GM13977 (cell line): ENCODE measurements around the gene PRF1.

Experiments used
- DNase-seq: peaks from one replicate; pipeline ENCODE4 v3.0.0; 2012; ENCODE audit warnings: low spot score
- in situ Hi-C: fragments of 300-500 bp; cut with MboI; formaldehyde crosslinking; loops from one replicate; pipeline ENCODE4 v1.12.0; 2022; ENCODE audit warnings: low sequenced_read_pairs, low pct_unique_long_range_greater_than_20kb, mixed read lengths, inconsistent platforms; ENCODE audit not compliant: unreplicated experiment
- TF ChIP-seq, protein P1 (sequence below): IDR thresholded peaks from 2 replicates; pipeline ENCODE4 v1.5.1; 2012; ENCODE audit warnings: mild to moderate bottlenecking, control low read depth; ENCODE audit not compliant: insufficient read depth; ENCODE audit errors: extremely low read depth, missing control alignments

PRF1 gene

DNA sequence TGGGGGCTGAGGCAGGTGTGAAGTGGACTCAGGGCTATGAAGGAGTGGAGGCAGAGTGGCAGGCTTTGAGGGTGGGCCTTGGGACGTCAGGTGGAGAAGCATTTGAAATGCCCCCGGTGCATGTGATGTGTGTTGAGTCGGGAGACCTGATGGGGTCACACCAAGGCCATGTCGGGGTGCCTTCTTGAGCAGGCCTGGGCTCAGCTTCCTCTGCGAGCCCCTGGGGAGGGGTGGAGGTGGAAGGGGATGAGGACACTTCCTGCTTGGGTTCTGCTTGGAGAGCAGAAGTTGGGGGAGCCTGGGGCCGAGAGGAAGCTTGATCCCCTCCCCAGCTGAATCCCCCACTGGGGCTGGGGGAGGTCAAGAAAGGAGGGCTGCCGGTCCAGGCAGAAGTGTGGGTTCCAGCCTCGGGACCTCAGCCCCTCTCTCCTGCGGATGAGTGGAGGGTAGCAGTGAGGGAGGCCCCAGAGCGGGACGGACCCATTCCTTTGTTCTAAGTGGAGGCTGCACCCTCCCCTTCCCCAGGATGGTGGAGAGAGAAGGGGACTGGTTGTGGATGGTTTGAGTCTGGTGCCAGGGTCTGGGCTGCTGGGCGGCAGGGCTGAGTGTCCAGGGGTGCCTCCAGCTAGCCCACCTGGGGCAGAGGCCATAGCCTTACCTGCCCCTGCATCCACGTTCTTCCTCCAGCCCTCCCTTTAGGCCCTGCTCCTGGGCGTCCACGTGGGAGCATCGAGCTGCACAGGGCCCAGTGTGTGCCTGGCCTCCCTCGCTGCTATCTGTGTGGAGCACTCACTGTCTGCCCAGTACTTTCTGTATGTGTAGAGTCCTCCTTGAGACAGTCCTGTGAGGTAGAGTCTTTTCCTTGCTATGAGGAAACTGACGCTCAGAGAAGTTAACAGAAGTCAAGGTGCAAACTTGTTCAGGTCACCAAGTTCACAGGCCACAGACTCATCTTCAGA is 36.7 kb downstream of the PRF1 start:
- no peak for DNase-seq
- in situ Hi-C loops: loop anchor here (25.0 kb wide), 1 partner anchor 321 kb away; the partner anchor contains the start of gene PCBD1
- TF ChIP-seq, protein P1, sequence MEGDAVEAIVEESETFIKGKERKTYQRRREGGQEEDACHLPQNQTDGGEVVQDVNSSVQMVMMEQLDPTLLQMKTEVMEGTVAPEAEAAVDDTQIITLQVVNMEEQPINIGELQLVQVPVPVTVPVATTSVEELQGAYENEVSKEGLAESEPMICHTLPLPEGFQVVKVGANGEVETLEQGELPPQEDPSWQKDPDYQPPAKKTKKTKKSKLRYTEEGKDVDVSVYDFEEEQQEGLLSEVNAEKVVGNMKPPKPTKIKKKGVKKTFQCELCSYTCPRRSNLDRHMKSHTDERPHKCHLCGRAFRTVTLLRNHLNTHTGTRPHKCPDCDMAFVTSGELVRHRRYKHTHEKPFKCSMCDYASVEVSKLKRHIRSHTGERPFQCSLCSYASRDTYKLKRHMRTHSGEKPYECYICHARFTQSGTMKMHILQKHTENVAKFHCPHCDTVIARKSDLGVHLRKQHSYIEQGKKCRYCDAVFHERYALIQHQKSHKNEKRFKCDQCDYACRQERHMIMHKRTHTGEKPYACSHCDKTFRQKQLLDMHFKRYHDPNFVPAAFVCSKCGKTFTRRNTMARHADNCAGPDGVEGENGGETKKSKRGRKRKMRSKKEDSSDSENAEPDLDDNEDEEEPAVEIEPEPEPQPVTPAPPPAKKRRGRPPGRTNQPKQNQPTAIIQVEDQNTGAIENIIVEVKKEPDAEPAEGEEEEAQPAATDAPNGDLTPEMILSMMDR: no peak

DNA sequence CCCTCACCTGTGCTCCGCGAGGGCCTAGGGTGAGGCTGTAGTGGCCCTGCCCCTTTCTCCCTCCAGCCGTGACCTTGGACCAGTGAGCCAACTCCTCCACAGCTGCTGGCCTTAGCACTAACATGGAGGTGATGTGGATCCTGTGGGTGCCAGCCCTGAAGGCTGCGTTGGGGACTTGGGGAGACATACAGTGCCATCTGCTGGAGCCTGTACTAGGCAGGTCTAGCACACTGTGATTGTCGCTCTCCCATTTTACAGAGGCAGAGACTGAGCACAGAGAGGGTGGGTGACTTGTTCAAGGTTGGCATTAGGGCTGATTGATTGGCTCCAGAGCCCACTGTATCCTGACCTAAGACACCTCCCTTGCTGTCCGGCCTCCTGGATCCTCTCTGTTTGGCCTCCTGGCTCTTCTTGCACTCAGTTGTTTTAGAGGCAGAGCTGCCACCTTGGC is 37.6 kb downstream of the PRF1 start:
- TF ChIP-seq, protein P1: no peak
- no peak for DNase-seq
- in situ Hi-C loops: loop anchor here (25.0 kb wide), 1 partner anchor 322 kb away; the partner anchor contains the start of gene PCBD1

DNA sequence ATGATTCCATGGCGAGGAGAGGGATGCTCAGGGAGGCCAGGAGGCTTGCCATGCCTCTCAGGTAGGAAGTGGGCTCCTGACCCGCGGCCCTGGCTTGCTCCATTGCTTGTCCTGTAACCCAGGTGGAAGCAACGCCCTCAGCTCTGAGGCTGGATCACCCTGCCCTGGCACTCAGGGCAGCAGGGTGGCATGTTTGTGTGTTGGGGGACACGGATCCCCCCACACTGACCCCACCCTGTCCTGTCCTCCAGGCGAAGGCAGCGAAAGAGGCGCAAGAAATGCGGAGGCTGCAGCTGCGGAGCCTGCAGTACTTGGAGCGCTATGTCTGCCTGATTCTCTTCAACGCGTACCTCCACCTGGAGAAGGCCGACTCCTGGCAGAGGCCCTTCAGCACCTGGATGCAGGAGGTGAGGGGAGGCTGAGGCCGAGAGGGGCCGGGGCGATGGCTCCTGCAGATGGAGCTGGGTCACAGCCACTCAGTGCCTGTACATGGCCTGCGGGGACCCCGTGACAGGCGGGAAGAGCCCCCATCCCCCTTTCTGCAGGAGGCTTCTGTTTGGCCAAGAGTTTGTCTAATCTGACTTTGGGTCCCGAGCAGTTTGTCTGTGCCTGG is 38.3 kb downstream of the PRF1 start:
- in situ Hi-C loops: loop anchor here (25.0 kb wide), 1 partner anchor 323 kb away; the partner anchor contains the start of gene PCBD1
- TF ChIP-seq, protein P1: no peak
- no peak for DNase-seq

DNA sequence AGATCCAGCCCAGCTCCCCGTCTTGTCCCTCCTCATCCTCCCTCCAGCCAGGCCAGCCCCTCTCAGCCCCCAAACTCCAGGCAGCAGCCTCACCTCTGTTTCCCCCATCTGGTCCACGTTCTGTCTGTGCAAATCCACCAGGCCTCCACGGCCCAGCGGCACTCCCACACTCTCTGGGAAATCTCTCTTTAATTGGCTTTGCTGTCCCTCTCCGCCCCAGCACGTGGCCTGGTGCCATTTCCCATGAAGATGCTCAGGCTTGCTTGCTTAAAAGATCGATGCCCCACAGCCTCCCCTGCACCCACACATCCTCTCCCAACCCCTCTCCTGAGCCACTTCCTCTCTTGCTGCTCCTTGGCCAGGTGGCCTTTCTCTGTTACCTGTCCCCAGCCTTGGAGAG is 39.3 kb downstream of the PRF1 start:
- no peak for DNase-seq
- in situ Hi-C loops: loop anchor here (25.0 kb wide), 1 partner anchor 324 kb away; the partner anchor contains the start of gene PCBD1
- TF ChIP-seq, protein P1: no peak

DNA sequence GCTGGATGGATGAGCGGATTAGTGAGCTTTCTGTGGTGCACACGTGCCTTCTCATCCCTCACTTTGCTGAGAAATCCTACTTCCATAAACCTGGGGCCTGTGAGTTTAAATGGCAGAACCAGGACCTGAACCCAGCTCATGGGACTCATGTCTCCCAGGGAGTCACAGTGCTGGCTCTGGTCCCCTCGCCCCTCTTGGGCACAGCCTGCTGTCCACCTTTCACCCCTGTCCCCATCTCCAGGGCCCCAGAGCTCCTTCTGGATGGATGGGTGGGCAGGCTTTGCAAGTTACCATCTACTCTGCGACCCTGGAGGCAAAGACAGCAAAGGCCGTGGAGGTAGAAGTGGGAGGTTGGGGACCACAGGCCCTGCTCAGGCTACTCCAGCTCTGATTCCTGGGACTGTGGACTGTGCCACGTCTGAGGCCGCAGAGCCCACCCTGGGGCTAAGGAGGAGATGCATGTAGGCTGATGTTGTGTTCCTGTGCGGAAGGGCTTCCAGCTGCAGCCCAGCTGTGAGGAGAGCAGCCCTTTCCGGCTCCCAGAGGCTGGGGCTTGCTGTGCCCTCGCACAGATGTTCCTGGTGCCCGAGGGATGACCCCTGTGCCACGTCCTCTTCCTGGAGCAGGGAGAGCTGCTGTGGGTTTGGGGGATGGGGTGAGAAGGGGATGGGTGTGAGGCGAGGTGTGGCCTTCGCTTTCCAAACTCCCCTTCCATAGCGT is 40.3 kb downstream of the PRF1 start:
- DNase-seq: no peak
- in situ Hi-C loops: loop anchor here (25.0 kb wide), 1 partner anchor 325 kb away; the partner anchor contains the start of gene PCBD1
- TF ChIP-seq, protein P1: no peak

DNA sequence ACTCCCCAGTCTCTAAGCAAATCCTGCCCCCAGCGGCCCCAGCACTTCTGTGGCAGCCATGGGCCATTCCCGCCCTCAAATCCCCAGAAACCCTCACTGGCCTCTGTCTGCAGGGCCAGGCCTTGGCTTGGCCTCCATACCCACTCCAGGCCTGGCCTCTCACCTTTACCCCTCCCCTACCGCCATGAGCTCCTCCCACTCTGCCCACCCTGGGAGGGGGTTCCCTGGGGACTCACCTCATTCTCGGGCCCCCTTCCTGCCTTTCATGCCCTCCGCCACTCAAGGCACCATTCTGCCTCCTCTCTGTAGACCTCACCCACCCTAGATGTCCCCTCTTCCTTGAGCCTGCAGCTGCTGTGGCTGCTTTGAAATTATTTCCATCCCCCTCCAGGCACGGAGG is 41.0 kb downstream of the PRF1 start:
- in situ Hi-C loops: loop anchor here (25.0 kb wide), 1 partner anchor 326 kb away; the partner anchor contains the start of gene PCBD1
- TF ChIP-seq, protein P1: no peak
- no peak for DNase-seq
